ENCODE data around the gene ENTHD1. TPM values are rescaled to one million over a fixed set of nuclear protein-coding genes. Genes with fewer than 3 reads are reported as not detected.

The ENTHD1 gene
- total RNA-seq, 2 experiments from 2014 or later, result 0.47 TPM; not detected in 1

GRCh38 chr22:39713799-39714290, 179.7 kb downstream of the ENTHD1 start:
- Mint-ChIP-seq H3K27ac (no peak overlapping the region), H3K27me3 (no peaks in the 10 kb centered on the region), H3K9me3 (no peaks in the 10 kb centered on the region), H3K36me3 (ENCODE audit: low read depth) (no peaks in the 10 kb centered on the region), H3K4me3 (no peak overlapping the region), H3K4me1 (ENCODE audit: low read depth) (no peaks in the 10 kb centered on the region)
- no peak for TF ChIP-seq CTCF (IDR thresholded peaks at IDR 0.05)
- ATAC-seq (ENCODE audit: poor library complexity), result no peak
- Histone ChIP-seq H3K9me3 (ENCODE audit: control insufficient read depth in 1 of 2, insufficient read depth in 1 of 2, low read length in 2 of 2) (no peaks in the 10 kb centered on the region), H3K36me3 (ENCODE audit: insufficient read depth, low read length) (no peaks in the 10 kb centered on the region), H3K27me3 (ENCODE audit: control insufficient read depth in 1 of 2, insufficient read depth in 2 of 2, low read length in 2 of 2) (no peaks in the 10 kb centered on the region), H3K27ac (ENCODE audit: low read depth in 1 of 2, low read length in 2 of 2) (no peak overlapping the region), H3K4me1 (ENCODE audit: insufficient read depth, low read length) (peaks cover 3% of the 10 kb centered on the region), H3K4me3 (ENCODE audit: low read length) (no peak overlapping the region)
- ChIA-PET CTCF (no interaction called here), POLR2A (no interaction called here)
- intact Hi-C loops (cut with DNase I, micrococcal nuclease), result no loop called here
- DNase-seq, result no peak

- Histone ChIP-seq H3K4me1 (ENCODE audit: insufficient read depth, low read length) (no peaks in the 10 kb centered on the region), H3K27ac (ENCODE audit: low read depth in 1 of 2, low read length in 2 of 2) (no peak overlapping the region), H3K36me3 (ENCODE audit: insufficient read depth, low read length) (no peaks in the 10 kb centered on the region), H3K27me3 (ENCODE audit: control insufficient read depth in 1 of 2, insufficient read depth in 2 of 2, low read length in 2 of 2) (no peaks in the 10 kb centered on the region), H3K4me3 (ENCODE audit: low read length) (no peak overlapping the region), H3K9me3 (ENCODE audit: control insufficient read depth in 1 of 2, insufficient read depth in 1 of 2, low read length in 2 of 2) (no peaks in the 10 kb centered on the region)
- no peak overlapping the region for H3K27ac Mint-ChIP-seq
- intact Hi-C loops (cut with DNase I, micrococcal nuclease), result no loop called here
- no peaks in the 10 kb centered on the region for H3K36me3 Mint-ChIP-seq (ENCODE audit: low read depth)
- ATAC-seq (ENCODE audit: poor library complexity) (no peak), DNase-seq (no peak)
- no peaks in the 10 kb centered on the region for H3K27me3 Mint-ChIP-seq
- no peak overlapping the region for H3K4me3 Mint-ChIP-seq
- TF ChIP-seq CTCF (IDR thresholded peaks at IDR 0.05), result no peak
- H3K9me3 Mint-ChIP-seq, result no peaks in the 10 kb centered on the region
- ChIA-PET POLR2A (no interaction called here), CTCF (no interaction called here)
- no peaks in the 10 kb centered on the region for H3K4me1 Mint-ChIP-seq (ENCODE audit: low read depth)
Measured at GRCh38 chr22:39712751-39713525, 180.6 kb downstream of the ENTHD1 start.

DNA sequence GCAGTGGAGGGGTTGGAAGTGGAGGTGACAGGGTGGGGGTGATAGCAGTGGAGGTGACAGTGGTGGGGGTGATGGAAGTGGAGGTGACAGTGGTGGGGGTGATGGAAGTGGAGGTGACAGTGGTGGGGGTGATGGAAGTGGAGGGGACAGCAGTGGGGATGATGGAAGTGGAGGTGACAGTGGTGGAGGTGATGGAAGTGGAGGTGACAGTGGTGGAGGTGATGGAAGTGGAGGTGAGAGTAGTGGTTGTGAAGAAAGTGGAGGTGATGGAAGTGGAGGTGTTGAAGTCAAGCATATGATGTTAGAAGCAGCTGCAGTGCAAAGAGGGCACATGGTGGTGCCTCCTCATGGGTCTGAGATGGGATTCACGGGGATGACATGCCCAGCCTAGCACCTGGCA, 181.5 kb downstream of the ENTHD1 start:
- ChIA-PET POLR2A (no interaction called here), CTCF (no interaction called here)
- no peak overlapping the region for H3K27ac Mint-ChIP-seq
- no peaks in the 10 kb centered on the region for H3K4me1 Mint-ChIP-seq (ENCODE audit: low read depth)
- H3K27me3 ChIP-seq (ENCODE audit: control insufficient read depth in 1 of 2, insufficient read depth in 2 of 2, low read length in 2 of 2), result no peaks in the 10 kb centered on the region
- ATAC-seq (ENCODE audit: poor library complexity) (no peak), DNase-seq (no peak)
- H3K4me3 Mint-ChIP-seq, result no peak overlapping the region
- H3K36me3 ChIP-seq (ENCODE audit: insufficient read depth, low read length), result no peaks in the 10 kb centered on the region
- intact Hi-C loops (cut with DNase I, micrococcal nuclease), result no loop called here
- H3K9me3 Mint-ChIP-seq, result no peaks in the 10 kb centered on the region
- H3K9me3 ChIP-seq (ENCODE audit: control insufficient read depth in 1 of 2, insufficient read depth in 1 of 2, low read length in 2 of 2), result no peaks in the 10 kb centered on the region
- no peak for TF ChIP-seq CTCF (IDR thresholded peaks at IDR 0.05)
- H3K27me3 Mint-ChIP-seq, result no peaks in the 10 kb centered on the region
- no peak overlapping the region for H3K4me3 ChIP-seq (ENCODE audit: low read length)
- H3K27ac ChIP-seq (ENCODE audit: low read depth in 1 of 2, low read length in 2 of 2), result no peak overlapping the region
- H3K4me1 ChIP-seq (ENCODE audit: insufficient read depth, low read length), result no peaks in the 10 kb centered on the region
- H3K36me3 Mint-ChIP-seq (ENCODE audit: low read depth), result no peaks in the 10 kb centered on the region

Measured in CD4-positive, alpha-beta T cell (primary cell).